Measurements from ENCODE around the gene HECW1. TPM values are rescaled to one million over a fixed set of nuclear protein-coding genes. Genes with fewer than 3 reads are reported as not detected.

The HECW1 gene
- polyA plus RNA-seq, 2 of the 4 experiments (the other 2 are of a cell fraction), result 11.3 TPM

- ChIA-PET CTCF (interaction anchor here (11.8 kb wide), 1 partner anchor 22 kb away, joined by 66 read pairs; the partner anchor contains the start of gene STK17A), POLR2A (no interaction called here)
These were observed 491.8 kb downstream of the HECW1 start for GRCh38 chr7:43604251-43604650.

DNA sequence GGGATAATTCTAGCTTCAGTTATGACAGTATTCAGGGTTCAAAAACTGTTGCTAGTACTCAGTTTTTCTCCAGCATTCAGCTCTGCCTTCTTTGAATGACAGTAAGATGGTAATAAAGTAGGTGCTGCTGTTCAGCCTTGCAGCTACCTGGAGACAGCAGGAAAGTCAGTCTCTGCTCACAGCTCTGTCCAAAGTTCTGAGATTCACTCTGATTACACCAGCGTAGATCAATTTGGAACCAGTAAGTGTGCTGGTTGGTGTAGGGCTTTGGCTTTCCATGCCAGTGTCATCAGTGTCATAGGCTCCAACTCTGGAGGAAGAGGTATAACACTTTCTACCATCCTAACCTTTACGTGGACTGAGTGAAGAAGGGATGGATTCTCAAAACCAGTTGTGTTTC lies 496.6 kb downstream of the HECW1 start:
- ATAC-seq, result peak in 1 of 2 experiments; percentile 44; a peak in 3 of 6 replicates
- no peak for FAIRE-seq
- WGBS (ENCODE audit: missing lambda C conversion rate), result 100% methylated on average over 2 of the region's 2 CpGs
- Histone ChIP-seq H3K4me2 (no peak overlapping the region), H3K4me3 (no peak overlapping the region), H3K9me3 (no peaks in the 10 kb centered on the region), H3K4me1 (no peaks in the 10 kb centered on the region), H3K27ac (no peak overlapping the region)
- CTCF ChIA-PET, result interaction anchor here (0.6 to 1.0 kb wide), 3 partner anchors 27 to 91 kb away, joined by 3 to 5 read pairs (median 4); partner anchors contain the start of gene STK17A
- POLR2A ChIA-PET, result no interaction called here
- TF ChIP-seq, protein P1, sequence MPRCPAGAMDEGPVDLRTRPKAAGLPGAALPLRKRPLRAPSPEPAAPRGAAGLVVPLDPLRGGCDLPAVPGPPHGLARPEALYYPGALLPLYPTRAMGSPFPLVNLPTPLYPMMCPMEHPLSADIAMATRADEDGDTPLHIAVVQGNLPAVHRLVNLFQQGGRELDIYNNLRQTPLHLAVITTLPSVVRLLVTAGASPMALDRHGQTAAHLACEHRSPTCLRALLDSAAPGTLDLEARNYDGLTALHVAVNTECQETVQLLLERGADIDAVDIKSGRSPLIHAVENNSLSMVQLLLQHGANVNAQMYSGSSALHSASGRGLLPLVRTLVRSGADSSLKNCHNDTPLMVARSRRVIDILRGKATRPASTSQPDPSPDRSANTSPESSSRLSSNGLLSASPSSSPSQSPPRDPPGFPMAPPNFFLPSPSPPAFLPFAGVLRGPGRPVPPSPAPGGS (IDR thresholded peaks at IDR 0.05), result no peak
- no peak for DNase-seq (ENCODE audit: low read depth in 1 of 2, low spot score in 1 of 2)

More at GRCh38 chr7:43604251-43604650, 491.8 kb downstream of the HECW1 start:
- Histone ChIP-seq H3K27ac (no peak overlapping the region), H3K9me3 (no peaks in the 10 kb centered on the region), H3K4me1 (no peaks in the 10 kb centered on the region), H3K4me2 (no peak overlapping the region), H3K4me3 (no peak overlapping the region)
- TF ChIP-seq, protein P2, sequence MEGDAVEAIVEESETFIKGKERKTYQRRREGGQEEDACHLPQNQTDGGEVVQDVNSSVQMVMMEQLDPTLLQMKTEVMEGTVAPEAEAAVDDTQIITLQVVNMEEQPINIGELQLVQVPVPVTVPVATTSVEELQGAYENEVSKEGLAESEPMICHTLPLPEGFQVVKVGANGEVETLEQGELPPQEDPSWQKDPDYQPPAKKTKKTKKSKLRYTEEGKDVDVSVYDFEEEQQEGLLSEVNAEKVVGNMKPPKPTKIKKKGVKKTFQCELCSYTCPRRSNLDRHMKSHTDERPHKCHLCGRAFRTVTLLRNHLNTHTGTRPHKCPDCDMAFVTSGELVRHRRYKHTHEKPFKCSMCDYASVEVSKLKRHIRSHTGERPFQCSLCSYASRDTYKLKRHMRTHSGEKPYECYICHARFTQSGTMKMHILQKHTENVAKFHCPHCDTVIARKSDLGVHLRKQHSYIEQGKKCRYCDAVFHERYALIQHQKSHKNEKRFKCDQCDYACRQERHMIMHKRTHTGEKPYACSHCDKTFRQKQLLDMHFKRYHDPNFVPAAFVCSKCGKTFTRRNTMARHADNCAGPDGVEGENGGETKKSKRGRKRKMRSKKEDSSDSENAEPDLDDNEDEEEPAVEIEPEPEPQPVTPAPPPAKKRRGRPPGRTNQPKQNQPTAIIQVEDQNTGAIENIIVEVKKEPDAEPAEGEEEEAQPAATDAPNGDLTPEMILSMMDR (IDR thresholded peaks at IDR 0.05), result no peak
- no peak for TF ChIP-seq KDM5A (IDR thresholded peaks at IDR 0.05)
- TF ChIP-seq ZFP36 (IDR thresholded peaks at IDR 0.05; ENCODE audit: borderline replicate concordance, partially characterized antibody), result peak; percentile 67
- no peak for TF ChIP-seq MAZ (IDR thresholded peaks at IDR 0.05; ENCODE audit: borderline replicate concordance, low read depth, low read length)
- no peak for TF ChIP-seq CEBPB (IDR thresholded peaks at IDR 0.05)
- WGBS (ENCODE audit: missing lambda C conversion rate), result 100% methylated on average over 1 of the region's 1 CpG
- FAIRE-seq (no peak), ATAC-seq (no peak), DNase-seq (ENCODE audit: low read depth in 1 of 2, low spot score in 1 of 2) (no peak)

DNA sequence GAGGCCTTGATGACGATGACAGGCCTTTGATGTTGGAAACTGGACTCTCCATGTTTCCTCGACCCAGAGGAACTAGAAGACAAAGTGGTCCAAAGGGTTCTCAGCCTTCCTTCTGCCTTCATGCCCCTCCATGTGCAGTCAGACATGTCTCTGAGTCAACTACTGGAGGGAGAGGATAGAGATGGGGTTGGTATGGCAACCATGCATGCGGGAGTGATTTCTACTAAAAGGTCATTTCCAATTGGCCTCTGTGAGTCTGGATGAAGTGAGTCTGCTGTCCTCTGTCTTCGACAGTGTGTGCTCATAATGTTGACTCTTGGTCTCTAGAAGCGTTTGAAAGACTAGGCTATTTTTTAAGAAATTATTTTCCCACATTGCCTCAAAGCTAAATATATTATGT lies 499.7 kb downstream of the HECW1 start:
- 92% methylated on average over 5 of the region's 5 CpGs for WGBS (ENCODE audit: missing lambda C conversion rate)
- Histone ChIP-seq H3K27ac (no peak overlapping the region), H3K9me3 (no peaks in the 10 kb centered on the region), H3K4me2 (no peak overlapping the region), H3K4me1 (no peaks in the 10 kb centered on the region), H3K4me3 (no peak overlapping the region)
- DNase-seq (ENCODE audit: low read depth in 1 of 2, low spot score in 1 of 2) (no peak), ATAC-seq (no peak; a peak in 1 of 6 replicates), FAIRE-seq (no peak)
- POLR2A ChIA-PET, result no interaction called here
- CTCF ChIA-PET, result interaction anchor here (0.8 to 4.2 kb wide), 3 partner anchors 30 to 227 kb away, joined by 3 to 20 read pairs (median 4); partner anchors contain the start of gene STK17A
- TF ChIP-seq CEBPB (IDR thresholded peaks at IDR 0.05), result no peak
- TF ChIP-seq, protein P3, sequence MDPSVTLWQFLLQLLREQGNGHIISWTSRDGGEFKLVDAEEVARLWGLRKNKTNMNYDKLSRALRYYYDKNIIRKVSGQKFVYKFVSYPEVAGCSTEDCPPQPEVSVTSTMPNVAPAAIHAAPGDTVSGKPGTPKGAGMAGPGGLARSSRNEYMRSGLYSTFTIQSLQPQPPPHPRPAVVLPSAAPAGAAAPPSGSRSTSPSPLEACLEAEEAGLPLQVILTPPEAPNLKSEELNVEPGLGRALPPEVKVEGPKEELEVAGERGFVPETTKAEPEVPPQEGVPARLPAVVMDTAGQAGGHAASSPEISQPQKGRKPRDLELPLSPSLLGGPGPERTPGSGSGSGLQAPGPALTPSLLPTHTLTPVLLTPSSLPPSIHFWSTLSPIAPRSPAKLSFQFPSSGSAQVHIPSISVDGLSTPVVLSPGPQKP (IDR thresholded peaks at IDR 0.05; ENCODE audit: low read depth, low read length), result no peak
- TF ChIP-seq MAFK (IDR thresholded peaks at IDR 0.05; ENCODE audit: partially characterized antibody), result no peak
- no peak for TF ChIP-seq KDM5A (IDR thresholded peaks at IDR 0.05)
- no peak for TF ChIP-seq ZFP36 (IDR thresholded peaks at IDR 0.05; ENCODE audit: borderline replicate concordance, partially characterized antibody)
- TF ChIP-seq FOSB (CRISPR knock-in tag; IDR thresholded peaks at IDR 0.05), result no peak
- no peak for TF ChIP-seq RFX5 (IDR thresholded peaks at IDR 0.05)
- TF ChIP-seq ZNF302 (CRISPR knock-in tag; IDR thresholded peaks at IDR 0.05), result no peak
- TF ChIP-seq, protein P4, sequence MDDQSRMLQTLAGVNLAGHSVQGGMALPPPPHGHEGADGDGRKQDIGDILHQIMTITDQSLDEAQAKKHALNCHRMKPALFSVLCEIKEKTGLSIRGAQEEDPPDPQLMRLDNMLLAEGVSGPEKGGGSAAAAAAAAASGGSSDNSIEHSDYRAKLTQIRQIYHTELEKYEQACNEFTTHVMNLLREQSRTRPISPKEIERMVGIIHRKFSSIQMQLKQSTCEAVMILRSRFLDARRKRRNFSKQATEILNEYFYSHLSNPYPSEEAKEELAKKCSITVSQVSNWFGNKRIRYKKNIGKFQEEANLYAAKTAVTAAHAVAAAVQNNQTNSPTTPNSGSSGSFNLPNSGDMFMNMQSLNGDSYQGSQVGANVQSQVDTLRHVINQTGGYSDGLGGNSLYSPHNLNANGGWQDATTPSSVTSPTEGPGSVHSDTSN (IDR thresholded peaks at IDR 0.05), result no peak
- TF ChIP-seq, protein P5, sequence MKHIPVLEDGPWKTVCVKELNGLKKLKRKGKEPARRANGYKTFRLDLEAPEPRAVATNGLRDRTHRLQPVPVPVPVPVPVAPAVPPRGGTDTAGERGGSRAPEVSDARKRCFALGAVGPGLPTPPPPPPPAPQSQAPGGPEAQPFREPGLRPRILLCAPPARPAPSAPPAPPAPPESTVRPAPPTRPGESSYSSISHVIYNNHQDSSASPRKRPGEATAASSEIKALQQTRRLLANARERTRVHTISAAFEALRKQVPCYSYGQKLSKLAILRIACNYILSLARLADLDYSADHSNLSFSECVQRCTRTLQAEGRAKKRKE (CRISPR knock-in tag; IDR thresholded peaks at IDR 0.05; ENCODE audit: low read depth), result no peak
- no peak for TF ChIP-seq ZSCAN20 (CRISPR knock-in tag; IDR thresholded peaks at IDR 0.05)
- TF ChIP-seq FOXS1 (CRISPR knock-in tag; IDR thresholded peaks at IDR 0.05), result no peak
- TF ChIP-seq CHD4 (IDR thresholded peaks at IDR 0.05; ENCODE audit: borderline replicate concordance), result no peak
- TF ChIP-seq RCOR1 (IDR thresholded peaks at IDR 0.05; ENCODE audit: low read depth, low read length), result no peak
- TF ChIP-seq JUNB (IDR thresholded peaks at IDR 0.05), result no peak
- TF ChIP-seq, protein P1 (IDR thresholded peaks at IDR 0.05), result no peak
- TF ChIP-seq NPAS2 (CRISPR knock-in tag; IDR thresholded peaks at IDR 0.05; ENCODE audit: borderline replicate concordance), result no peak
